SK-N-SH treated with all-trans-retinoic acid at 6 μM for 48 hours (cell line): Measurements from ENCODE around the gene BCAT1.

Source experiments
- ATAC-seq: fragments of 200-7000 bp; cut with Tn5 transposase; 3 replicates; pipeline ENCODE4 v1.9.1; 2020; ENCODE audit warnings: mild to moderate bottlenecking, moderate library complexity
- CSDC2 ChIP-seq: fragments of 250-450 bp; sonication (Bioruptor Pico); IDR thresholded peaks from 2 replicates; pipeline ENCODE4 v1.5.0; 2020; ENCODE audit warnings: mild to moderate bottlenecking, moderate library complexity
- CSRNP3 ChIP-seq: fragments of 250-450 bp; sonication (Bioruptor Pico); IDR thresholded peaks from 2 replicates; pipeline ENCODE4 v1.5.1; 2021; ENCODE audit warnings: mild to moderate bottlenecking, moderate library complexity
- ESRRG ChIP-seq: fragments of 250-450 bp; sonication (Bioruptor Pico); IDR thresholded peaks from 2 replicates; pipeline ENCODE4 v1.6.1; 2021; ENCODE audit warnings: mild to moderate bottlenecking
- GLIS3 ChIP-seq: fragments of 250-450 bp; sonication (Bioruptor Pico); IDR thresholded peaks from 2 replicates; pipeline ENCODE4 v1.5.0; 2020; ENCODE audit warnings: mild to moderate bottlenecking, moderate library complexity
- ISL1 ChIP-seq: fragments of 250-450 bp; sonication (Bioruptor Pico); IDR thresholded peaks from 2 replicates; pipeline ENCODE4 v2.1.2; 2022; ENCODE audit warnings: mild to moderate bottlenecking, moderate library complexity
- OSR1 ChIP-seq: fragments of 250-450 bp; sonication (Bioruptor Pico); IDR thresholded peaks from 2 replicates; pipeline ENCODE4 v1.8.0; 2022; ENCODE audit warnings: moderate library complexity, mild to moderate bottlenecking, inconsistent platforms
- PATZ1 ChIP-seq: fragments of 250-450 bp; sonication (Bioruptor Pico); IDR thresholded peaks from 2 replicates; pipeline ENCODE4 v1.8.0; 2020; ENCODE audit warnings: mild to moderate bottlenecking, moderate library complexity, borderline replicate concordance
- POU6F1 ChIP-seq: fragments of 250-450 bp; sonication (Bioruptor Pico); IDR thresholded peaks from 2 replicates; pipeline ENCODE4 v1.8.0; 2021; ENCODE audit warnings: low read depth, mild to moderate bottlenecking, moderate library complexity, borderline replicate concordance
- PPARA ChIP-seq: fragments of 250-450 bp; sonication (Bioruptor Pico); IDR thresholded peaks from 2 replicates; pipeline ENCODE4 v1.5.0; 2020; ENCODE audit warnings: mild to moderate bottlenecking, borderline replicate concordance
- RARB ChIP-seq: fragments of 250-450 bp; sonication (Bioruptor Pico); IDR thresholded peaks from 2 replicates; pipeline ENCODE4 v1.8.0; 2021; ENCODE audit warnings: mild to moderate bottlenecking, moderate library complexity
- SNAI2 ChIP-seq: fragments of 250-450 bp; sonication (Bioruptor Pico); IDR thresholded peaks from 2 replicates; pipeline ENCODE4 v1.5.0; 2020; ENCODE audit warnings: mild to moderate bottlenecking, moderate library complexity
- TCF4 ChIP-seq: fragments of 250-450 bp; sonication (Bioruptor Pico); IDR thresholded peaks from 2 replicates; pipeline ENCODE4 v1.8.0; 2021; ENCODE audit warnings: mild to moderate bottlenecking, moderate library complexity, borderline replicate concordance
- TOX ChIP-seq: fragments of 250-450 bp; sonication (Bioruptor Pico); IDR thresholded peaks from 2 replicates; pipeline ENCODE4 v1.8.0; 2021; ENCODE audit warnings: mild to moderate bottlenecking, moderate library complexity, borderline replicate concordance
- ZC3H10 ChIP-seq: fragments of 250-450 bp; sonication (Bioruptor Pico); IDR thresholded peaks from 2 replicates; pipeline ENCODE4 v1.5.1; 2021; ENCODE audit warnings: mild to moderate bottlenecking, moderate library complexity
- ZFP3 ChIP-seq: fragments of 250-450 bp; sonication (Bioruptor Pico); IDR thresholded peaks from 2 replicates; pipeline ENCODE4 v1.5.0; 2020; ENCODE audit warnings: mild to moderate bottlenecking, moderate library complexity
- ZFP30 ChIP-seq: fragments of 450-650 bp; formaldehyde crosslinking; IDR thresholded peaks from 2 replicates; pipeline ENCODE4 v1.5.0; 2022; ENCODE audit warnings: mild to moderate bottlenecking, moderate library complexity
- ZNF565 ChIP-seq: fragments of 450-650 bp; formaldehyde crosslinking; conservative IDR thresholded peaks from 2 replicates; pipeline ENCODE4 v1.5.0; 2020; ENCODE audit warnings: low read depth, mild to moderate bottlenecking, moderate library complexity
- ZNF70 ChIP-seq: fragments of 450-650 bp; formaldehyde crosslinking; IDR thresholded peaks from 2 replicates; pipeline ENCODE4 v1.5.0; 2020; ENCODE audit warnings: mild to moderate bottlenecking, moderate library complexity
- ZNF8 ChIP-seq: fragments of 450-650 bp; formaldehyde crosslinking; IDR thresholded peaks from 2 replicates; pipeline ENCODE4 v1.5.0; 2020; ENCODE audit warnings: mild to moderate bottlenecking, moderate library complexity
- TF ChIP-seq, protein P1 (sequence below): fragments of 250-450 bp; sonication (Bioruptor Pico); IDR thresholded peaks from 2 replicates; pipeline ENCODE4 v1.5.0; 2020; ENCODE audit warnings: mild to moderate bottlenecking, moderate library complexity
- TF ChIP-seq, protein P2 (sequence below): fragments of 250-450 bp; sonication (Bioruptor Pico); IDR thresholded peaks from 2 replicates; pipeline ENCODE4 v1.5.1; 2020; ENCODE audit warnings: low read depth, mild to moderate bottlenecking, moderate library complexity

BCAT1 gene

GRCh38 chr12:24846689-24847088, 102.2 kb downstream of the BCAT1 start:
- TF ChIP-seq ZNF8 (CRISPR knock-in tag) (no peak), CSRNP3 (CRISPR knock-in tag) (no peak), ZC3H10 (CRISPR knock-in tag) (no peak), PPARA (CRISPR knock-in tag) (no peak), ISL1 (CRISPR knock-in tag) (peak; percentile 65), POU6F1 (CRISPR knock-in tag) (no peak), TCF4 (CRISPR knock-in tag) (no peak), ZNF70 (CRISPR knock-in tag) (no peak), RARB (CRISPR knock-in tag) (no peak), ZFP3 (CRISPR knock-in tag) (0 out of 2 replicates have a peak, but pooled peaks have one; percentile 28), GLIS3 (no peak), PATZ1 (CRISPR knock-in tag) (no peak), OSR1 (no peak), SNAI2 (CRISPR knock-in tag) (no peak)
- TF ChIP-seq, protein P1, sequence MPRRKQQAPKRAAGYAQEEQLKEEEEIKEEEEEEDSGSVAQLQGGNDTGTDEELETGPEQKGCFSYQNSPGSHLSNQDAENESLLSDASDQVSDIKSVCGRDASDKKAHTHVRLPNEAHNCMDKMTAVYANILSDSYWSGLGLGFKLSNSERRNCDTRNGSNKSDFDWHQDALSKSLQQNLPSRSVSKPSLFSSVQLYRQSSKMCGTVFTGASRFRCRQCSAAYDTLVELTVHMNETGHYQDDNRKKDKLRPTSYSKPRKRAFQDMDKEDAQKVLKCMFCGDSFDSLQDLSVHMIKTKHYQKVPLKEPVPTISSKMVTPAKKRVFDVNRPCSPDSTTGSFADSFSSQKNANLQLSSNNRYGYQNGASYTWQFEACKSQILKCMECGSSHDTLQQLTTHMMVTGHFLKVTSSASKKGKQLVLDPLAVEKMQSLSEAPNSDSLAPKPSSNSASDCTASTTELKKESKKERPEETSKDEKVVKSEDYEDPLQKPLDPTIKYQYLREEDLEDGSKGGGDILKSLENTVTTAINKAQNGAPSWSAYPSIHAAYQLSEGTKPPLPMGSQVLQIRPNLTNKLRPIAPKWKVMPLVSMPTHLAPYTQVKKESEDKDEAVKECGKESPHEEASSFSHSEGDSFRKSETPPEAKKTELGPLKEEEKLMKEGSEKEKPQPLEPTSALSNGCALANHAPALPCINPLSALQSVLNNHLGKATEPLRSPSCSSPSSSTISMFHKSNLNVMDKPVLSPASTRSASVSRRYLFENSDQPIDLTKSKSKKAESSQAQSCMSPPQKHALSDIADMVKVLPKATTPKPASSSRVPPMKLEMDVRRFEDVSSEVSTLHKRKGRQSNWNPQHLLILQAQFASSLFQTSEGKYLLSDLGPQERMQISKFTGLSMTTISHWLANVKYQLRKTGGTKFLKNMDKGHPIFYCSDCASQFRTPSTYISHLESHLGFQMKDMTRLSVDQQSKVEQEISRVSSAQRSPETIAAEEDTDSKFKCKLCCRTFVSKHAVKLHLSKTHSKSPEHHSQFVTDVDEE (CRISPR knock-in tag): no peak
- TF ChIP-seq, protein P2, sequence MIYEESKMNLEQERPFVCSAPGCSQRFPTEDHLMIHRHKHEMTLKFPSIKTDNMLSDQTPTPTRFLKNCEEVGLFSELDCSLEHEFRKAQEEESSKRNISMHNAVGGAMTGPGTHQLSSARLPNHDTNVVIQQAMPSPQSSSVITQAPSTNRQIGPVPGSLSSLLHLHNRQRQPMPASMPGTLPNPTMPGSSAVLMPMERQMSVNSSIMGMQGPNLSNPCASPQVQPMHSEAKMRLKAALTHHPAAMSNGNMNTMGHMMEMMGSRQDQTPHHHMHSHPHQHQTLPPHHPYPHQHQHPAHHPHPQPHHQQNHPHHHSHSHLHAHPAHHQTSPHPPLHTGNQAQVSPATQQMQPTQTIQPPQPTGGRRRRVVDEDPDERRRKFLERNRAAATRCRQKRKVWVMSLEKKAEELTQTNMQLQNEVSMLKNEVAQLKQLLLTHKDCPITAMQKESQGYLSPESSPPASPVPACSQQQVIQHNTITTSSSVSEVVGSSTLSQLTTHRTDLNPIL (CRISPR knock-in tag): no peak
- ATAC-seq: peak; percentile 54; the same call in 2 of the 3 replicates

- TF ChIP-seq PATZ1 (CRISPR knock-in tag) (no peak), TOX (CRISPR knock-in tag) (no peak), CSRNP3 (CRISPR knock-in tag) (no peak), GLIS3 (no peak), ESRRG (no peak), POU6F1 (CRISPR knock-in tag) (no peak), ISL1 (CRISPR knock-in tag) (no peak), ZNF565 (CRISPR knock-in tag) (no peak), SNAI2 (CRISPR knock-in tag) (no peak), ZC3H10 (CRISPR knock-in tag) (no peak), OSR1 (no peak), CSDC2 (CRISPR knock-in tag) (no peak), RARB (CRISPR knock-in tag) (no peak), TCF4 (CRISPR knock-in tag) (no peak), ZFP30 (CRISPR knock-in tag) (no peak)
- TF ChIP-seq, protein P2 (CRISPR knock-in tag): no peak
- ATAC-seq: peak; percentile 48; the same call in 2 of the 3 replicates
Observed at GRCh38 chr12:24845615-24846014, 103.3 kb downstream of the BCAT1 start.
